ENCODE data around the gene PRMT3. TPM values are rescaled to one million over a fixed set of nuclear protein-coding genes. Genes with fewer than 3 reads are reported as not detected.

The PRMT3 gene
- total RNA-seq, 1 experiment from 2014 or later = 26.4 TPM

- H3K27ac ChIP-seq (ENCODE audit: low read depth, low read length, poor library complexity, severe bottlenecking) = no peak overlapping the region
- intact Hi-C loops (cut with micrococcal nuclease; ENCODE audit: unreplicated experiment) = no loop called here
- H3K4me1 ChIP-seq (ENCODE audit: insufficient read depth, low read length, poor library complexity, severe bottlenecking) = no peaks in the 10 kb centered on the region
- ChIA-PET CTCF (no interaction called here), POLR2A (ENCODE audit: low non-redundant PET) (no interaction called here)
- TF ChIP-seq, protein P1, sequence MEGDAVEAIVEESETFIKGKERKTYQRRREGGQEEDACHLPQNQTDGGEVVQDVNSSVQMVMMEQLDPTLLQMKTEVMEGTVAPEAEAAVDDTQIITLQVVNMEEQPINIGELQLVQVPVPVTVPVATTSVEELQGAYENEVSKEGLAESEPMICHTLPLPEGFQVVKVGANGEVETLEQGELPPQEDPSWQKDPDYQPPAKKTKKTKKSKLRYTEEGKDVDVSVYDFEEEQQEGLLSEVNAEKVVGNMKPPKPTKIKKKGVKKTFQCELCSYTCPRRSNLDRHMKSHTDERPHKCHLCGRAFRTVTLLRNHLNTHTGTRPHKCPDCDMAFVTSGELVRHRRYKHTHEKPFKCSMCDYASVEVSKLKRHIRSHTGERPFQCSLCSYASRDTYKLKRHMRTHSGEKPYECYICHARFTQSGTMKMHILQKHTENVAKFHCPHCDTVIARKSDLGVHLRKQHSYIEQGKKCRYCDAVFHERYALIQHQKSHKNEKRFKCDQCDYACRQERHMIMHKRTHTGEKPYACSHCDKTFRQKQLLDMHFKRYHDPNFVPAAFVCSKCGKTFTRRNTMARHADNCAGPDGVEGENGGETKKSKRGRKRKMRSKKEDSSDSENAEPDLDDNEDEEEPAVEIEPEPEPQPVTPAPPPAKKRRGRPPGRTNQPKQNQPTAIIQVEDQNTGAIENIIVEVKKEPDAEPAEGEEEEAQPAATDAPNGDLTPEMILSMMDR (conservative IDR thresholded peaks at IDR 0.05; ENCODE audit: low read depth, low read length) = no peak
- no peak for TF ChIP-seq EZH2 (IDR thresholded peaks at IDR 0.05; ENCODE audit: borderline replicate concordance, low read depth, low read length, poor library complexity, severe bottlenecking)
- DNase-seq (ENCODE audit: low spot score) = no peak
- H3K4me3 ChIP-seq (ENCODE audit: low read depth, low read length, poor library complexity, severe bottlenecking) = no peak overlapping the region
- no peaks in the 10 kb centered on the region for H3K27me3 ChIP-seq (replicated peaks; ENCODE audit: insufficient read depth, low read depth, low read length, poor library complexity)
- H3K9me3 ChIP-seq (ENCODE audit: low read depth, low read length, poor library complexity, severe bottlenecking) = no peaks in the 10 kb centered on the region
- H3K36me3 ChIP-seq (ENCODE audit: insufficient read depth, low read length, poor library complexity, severe bottlenecking) = no peaks in the 10 kb centered on the region
- BruUV-seq (replicated peaks) = no TSS peak
Observed at GRCh38 chr11:20544603-20545237, 157.2 kb downstream of the PRMT3 start.

- H3K9me3 ChIP-seq (ENCODE audit: low read depth, low read length, poor library complexity, severe bottlenecking) = no peaks in the 10 kb centered on the region
- no peak for DNase-seq (ENCODE audit: low spot score)
- intact Hi-C loops (cut with micrococcal nuclease; ENCODE audit: unreplicated experiment) = no loop called here
- H3K4me1 ChIP-seq (ENCODE audit: insufficient read depth, low read length, poor library complexity, severe bottlenecking) = no peaks in the 10 kb centered on the region
- no peaks in the 10 kb centered on the region for H3K36me3 ChIP-seq (ENCODE audit: insufficient read depth, low read length, poor library complexity, severe bottlenecking)
- ChIA-PET CTCF (no interaction called here), POLR2A (ENCODE audit: low non-redundant PET) (no interaction called here)
- TF ChIP-seq EZH2 (IDR thresholded peaks at IDR 0.05; ENCODE audit: borderline replicate concordance, low read depth, low read length, poor library complexity, severe bottlenecking) = no peak
- TF ChIP-seq, protein P1 (conservative IDR thresholded peaks at IDR 0.05; ENCODE audit: low read depth, low read length) = no peak
- H3K4me3 ChIP-seq (ENCODE audit: low read depth, low read length, poor library complexity, severe bottlenecking) = no peak overlapping the region
- BruUV-seq (replicated peaks) = no TSS peak
- no peaks in the 10 kb centered on the region for H3K27me3 ChIP-seq (replicated peaks; ENCODE audit: insufficient read depth, low read depth, low read length, poor library complexity)
- no peak overlapping the region for H3K27ac ChIP-seq (ENCODE audit: low read depth, low read length, poor library complexity, severe bottlenecking)
Observed at GRCh38 chr11:20547411-20547810, 159.9 kb downstream of the PRMT3 start.

GRCh38 chr11:20551096-20551495 is 163.6 kb downstream of the PRMT3 start:
- no TSS peak for BruUV-seq (replicated peaks)

More at GRCh38 chr11:20551096-20551495, 163.6 kb downstream of the PRMT3 start:
- intact Hi-C loops (cut with micrococcal nuclease; ENCODE audit: unreplicated experiment) = no loop called here
- Histone ChIP-seq H3K4me1 (ENCODE audit: insufficient read depth, low read length, poor library complexity, severe bottlenecking) (no peaks in the 10 kb centered on the region), H3K27me3 (replicated peaks; ENCODE audit: insufficient read depth, low read depth, low read length, poor library complexity) (no peaks in the 10 kb centered on the region), H3K4me3 (ENCODE audit: low read depth, low read length, poor library complexity, severe bottlenecking) (no peak overlapping the region), H3K36me3 (ENCODE audit: insufficient read depth, low read length, poor library complexity, severe bottlenecking) (no peaks in the 10 kb centered on the region), H3K27ac (ENCODE audit: low read depth, low read length, poor library complexity, severe bottlenecking) (no peak overlapping the region), H3K9me3 (ENCODE audit: low read depth, low read length, poor library complexity, severe bottlenecking) (no peaks in the 10 kb centered on the region)
- TF ChIP-seq, protein P1 (conservative IDR thresholded peaks at IDR 0.05; ENCODE audit: low read depth, low read length) = no peak
- no peak for TF ChIP-seq EZH2 (IDR thresholded peaks at IDR 0.05; ENCODE audit: borderline replicate concordance, low read depth, low read length, poor library complexity, severe bottlenecking)
- ChIA-PET POLR2A (ENCODE audit: low non-redundant PET) (no interaction called here), CTCF (no interaction called here)
- DNase-seq (ENCODE audit: low spot score) = no peak
